ENCODE results near the gene PIK3C3.

DNA sequence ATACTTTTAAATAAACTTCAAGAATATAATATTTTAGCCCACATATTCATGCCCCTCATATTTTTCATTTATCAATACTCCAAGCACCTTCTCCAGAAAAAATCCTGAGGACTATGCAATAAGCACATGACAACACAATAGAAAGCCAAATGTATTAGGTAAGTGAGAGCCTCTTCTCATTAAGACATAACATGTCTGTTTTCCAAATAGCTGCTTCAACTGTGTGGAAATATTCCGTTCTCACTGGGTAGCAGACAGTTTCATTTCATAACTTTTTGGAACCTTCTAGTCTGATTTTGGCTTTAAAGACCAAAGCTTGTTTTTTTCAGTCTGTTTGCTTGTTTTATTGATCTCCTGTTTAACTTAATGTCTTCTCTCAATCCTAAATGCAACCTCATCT lies 137.8 kb downstream of the PIK3C3 start:
- no peak for TF ChIP-seq POLR2A (IDR thresholded peaks at IDR 0.05)
- TF ChIP-seq, protein P1, sequence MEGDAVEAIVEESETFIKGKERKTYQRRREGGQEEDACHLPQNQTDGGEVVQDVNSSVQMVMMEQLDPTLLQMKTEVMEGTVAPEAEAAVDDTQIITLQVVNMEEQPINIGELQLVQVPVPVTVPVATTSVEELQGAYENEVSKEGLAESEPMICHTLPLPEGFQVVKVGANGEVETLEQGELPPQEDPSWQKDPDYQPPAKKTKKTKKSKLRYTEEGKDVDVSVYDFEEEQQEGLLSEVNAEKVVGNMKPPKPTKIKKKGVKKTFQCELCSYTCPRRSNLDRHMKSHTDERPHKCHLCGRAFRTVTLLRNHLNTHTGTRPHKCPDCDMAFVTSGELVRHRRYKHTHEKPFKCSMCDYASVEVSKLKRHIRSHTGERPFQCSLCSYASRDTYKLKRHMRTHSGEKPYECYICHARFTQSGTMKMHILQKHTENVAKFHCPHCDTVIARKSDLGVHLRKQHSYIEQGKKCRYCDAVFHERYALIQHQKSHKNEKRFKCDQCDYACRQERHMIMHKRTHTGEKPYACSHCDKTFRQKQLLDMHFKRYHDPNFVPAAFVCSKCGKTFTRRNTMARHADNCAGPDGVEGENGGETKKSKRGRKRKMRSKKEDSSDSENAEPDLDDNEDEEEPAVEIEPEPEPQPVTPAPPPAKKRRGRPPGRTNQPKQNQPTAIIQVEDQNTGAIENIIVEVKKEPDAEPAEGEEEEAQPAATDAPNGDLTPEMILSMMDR (IDR thresholded peaks at IDR 0.05): no peak

Measured in ovary (tissue), 3 donors.